Common myeloid progenitor, CD34-positive (primary cell): Measurements from ENCODE around the gene PKHD1.
A peak's percentile ranks its signal among the peaks of the same experiment; 100 is the strongest.

Experiments
- CTCF ChIA-PET: fragments of 350-600 bp; sonication (Branson Sonifier 250); formaldehyde crosslinking; loops from one replicate; lab custom pipeline; 2021; ENCODE audit warnings: antibody characterized with exemption; lab: Charles Lee
- POLR2A ChIA-PET: fragments of 350-600 bp; sonication (Branson Sonifier 250); formaldehyde crosslinking; loops from one replicate; lab custom pipeline; 2021; ENCODE audit warnings: antibody characterized with exemption; lab: Charles Lee
- DNase-seq, 3 donors: peaks; one replicate each; pipeline versions ENCODE4 v3.0.0 to v3.0.0-alpha.2; 2013
- H3K27ac ChIP-seq, 2 experiments: 1 replicate in 1 of 2; 2 replicates in 1 of 2; pipeline ENCODE4 v1.7.0; 2013; ENCODE audit warnings: inconsistent platforms in 2 of 2, low read length in 2 of 2, mild to moderate bottlenecking in 2 of 2, low read depth in 1 of 2, moderate library complexity in 1 of 2; ENCODE audit not compliant: severe bottlenecking in 2 of 2, insufficient read depth in 1 of 2, poor library complexity in 1 of 2
- H3K27me3 ChIP-seq, 5 experiments: replicated peaks in 2 of 5; 1 replicate in 3 of 5; 2 replicates in 2 of 5; pipeline versions ENCODE4 v1.6.1 to v1.7.0; 2013; ENCODE audit warnings: low read length in 4 of 5, mild to moderate bottlenecking in 2 of 5, moderate library complexity in 2 of 5, inconsistent platforms in 1 of 5; ENCODE audit not compliant: insufficient read depth in 5 of 5, control insufficient read depth in 4 of 5
- H3K36me3 ChIP-seq, 4 experiments: 1 replicate in 2 of 4; 2 replicates in 2 of 4; pipeline versions ENCODE4 v1.6.1 to v1.7.0; 2013; ENCODE audit warnings: low read length in 3 of 4, control low read depth in 1 of 4, mild to moderate bottlenecking in 1 of 4; ENCODE audit not compliant: control insufficient read depth in 4 of 4, insufficient read depth in 4 of 4
- H3K4me1 ChIP-seq, 4 experiments: 1 replicate in 3 of 4; 2 replicates in 1 of 4; pipeline versions ENCODE4 v1.6.1 to v1.7.1; 2013; ENCODE audit warnings: low read length in 3 of 4, mild to moderate bottlenecking in 3 of 4, control low read depth in 1 of 4, inconsistent platforms in 1 of 4, moderate library complexity in 1 of 4; ENCODE audit not compliant: control insufficient read depth in 4 of 4, insufficient read depth in 4 of 4; ENCODE audit errors: control extremely low read depth in 1 of 4
- H3K4me3 ChIP-seq, 7 experiments: 1 replicate in 4 of 7; 2 replicates in 3 of 7; pipeline versions ENCODE4 v1.5.1 to v1.7.0; 2013; ENCODE audit warnings: mild to moderate bottlenecking in 7 of 7, low read length in 6 of 7, moderate library complexity in 6 of 7, inconsistent platforms in 2 of 7, low read depth in 2 of 7, control low read depth in 1 of 7; ENCODE audit not compliant: insufficient read depth in 4 of 7, control insufficient read depth in 1 of 7; ENCODE audit errors: extremely low read depth in 1 of 7
- H3K9me3 ChIP-seq, 5 experiments: 1 replicate in 4 of 5; 2 replicates in 1 of 5; pipeline versions ENCODE4 v1.6.1 to v1.7.1; 2013; ENCODE audit warnings: low read length in 4 of 5, mild to moderate bottlenecking in 2 of 5, inconsistent platforms in 1 of 5, low read depth in 1 of 5, moderate library complexity in 1 of 5; ENCODE audit not compliant: control insufficient read depth in 4 of 5, insufficient read depth in 2 of 5; ENCODE audit errors: control extremely low read depth in 1 of 5
- WGBS: methylation state at CpG from one replicate; pipeline ENCODE4 v1.1.5; 2013; ENCODE audit not compliant: insufficient coverage; 5-methylcytosine and 5-hydroxymethylcytosine counted together

Gene PKHD1

GRCh38 chr6:51768087-51768486, 319.3 kb downstream of the PKHD1 start:
- ChIA-PET CTCF (no interaction called here), POLR2A (no interaction called here)
- no peak overlapping the region for H3K4me3 ChIP-seq
- no peak for DNase-seq
- H3K9me3 ChIP-seq = no peaks in the 10 kb centered on the region
- H3K4me1 ChIP-seq = no peaks in the 10 kb centered on the region
- H3K36me3 ChIP-seq = no peaks in the 10 kb centered on the region
- no peak overlapping the region for H3K27ac ChIP-seq
- H3K27me3 ChIP-seq = no peaks in the 10 kb centered on the region

- Histone ChIP-seq H3K27ac (no peak overlapping the region), H3K36me3 (no peaks in the 10 kb centered on the region), H3K9me3 (no peaks in the 10 kb centered on the region), H3K4me3 (no peak overlapping the region), H3K27me3 (no peaks in the 10 kb centered on the region), H3K4me1 (no peaks in the 10 kb centered on the region)
- ChIA-PET CTCF (no interaction called here), POLR2A (no interaction called here)
- 91% methylated on average over 1 of the region's 1 CpG for WGBS
- no peak for DNase-seq
These were observed 322.2 kb downstream of the PKHD1 start for GRCh38 chr6:51765230-51765629.

GRCh38 chr6:51753635-51754034, 333.8 kb downstream of the PKHD1 start:
- WGBS = 49% methylated on average over 6 of the region's 6 CpGs
- no peak overlapping the region for H3K4me3 ChIP-seq
- no peak overlapping the region for H3K27ac ChIP-seq
- ChIA-PET POLR2A (no interaction called here), CTCF (interaction anchor here (0.7 kb wide), 1 partner anchor 403 kb away, joined by 3 read pairs; no protein-coding TSS in a partner anchor)
- DNase-seq = peak in 2 of 3 donors; percentile 2 to 16
- H3K4me1 ChIP-seq = no peaks in the 10 kb centered on the region
- no peaks in the 10 kb centered on the region for H3K27me3 ChIP-seq
- no peaks in the 10 kb centered on the region for H3K9me3 ChIP-seq
- H3K36me3 ChIP-seq = no peaks in the 10 kb centered on the region

GRCh38 chr6:51743999-51744398, 343.4 kb downstream of the PKHD1 start:
- 100% methylated on average over 1 of the region's 2 CpGs for WGBS
- Histone ChIP-seq H3K4me1 (no peaks in the 10 kb centered on the region), H3K27ac (no peak overlapping the region), H3K9me3 (no peaks in the 10 kb centered on the region), H3K36me3 (no peaks in the 10 kb centered on the region), H3K27me3 (no peaks in the 10 kb centered on the region), H3K4me3 (no peak overlapping the region)
- ChIA-PET POLR2A (no interaction called here), CTCF (no interaction called here)
- no peak for DNase-seq

GRCh38 chr6:51740658-51741057, 346.8 kb downstream of the PKHD1 start:
- H3K4me3 ChIP-seq = no peak overlapping the region
- no peaks in the 10 kb centered on the region for H3K9me3 ChIP-seq
- WGBS = no CpG with 5 or more reads among the region's 2 CpGs
- no peaks in the 10 kb centered on the region for H3K4me1 ChIP-seq
- H3K27me3 ChIP-seq = peaks cover 0 to 2% (median 0%) of the 10 kb centered on the region in 5 experiments
- ChIA-PET POLR2A (no interaction called here), CTCF (no interaction called here)
- no peak overlapping the region for H3K27ac ChIP-seq
- no peaks in the 10 kb centered on the region for H3K36me3 ChIP-seq
- DNase-seq = no peak

GRCh38 chr6:51738614-51739013, 348.8 kb downstream of the PKHD1 start:
- H3K27me3 ChIP-seq = peaks cover 0 to 2% (median 0%) of the 10 kb centered on the region in 5 experiments
- CTCF ChIA-PET = no interaction called here
- POLR2A ChIA-PET = no interaction called here

GRCh38 chr6:51737580-51738360, 349.6 kb downstream of the PKHD1 start:
- Histone ChIP-seq H3K9me3 (no peaks in the 10 kb centered on the region), H3K36me3 (no peaks in the 10 kb centered on the region), H3K4me3 (no peak overlapping the region), H3K27ac (no peak overlapping the region), H3K27me3 (peaks cover 0 to 2% (median 0%) of the 10 kb centered on the region in 5 experiments), H3K4me1 (no peaks in the 10 kb centered on the region)
- ChIA-PET POLR2A (interaction anchor here (0.6 kb wide), 1 partner anchor 44 kb away, joined by 3 read pairs; no protein-coding TSS in a partner anchor), CTCF (no interaction called here)
- 100% methylated on average over 5 of the region's 6 CpGs for WGBS
- no peak for DNase-seq

More at GRCh38 chr6:51738614-51739013, 348.8 kb downstream of the PKHD1 start:
- Histone ChIP-seq H3K27ac (no peak overlapping the region), H3K4me3 (no peak overlapping the region), H3K36me3 (no peaks in the 10 kb centered on the region), H3K4me1 (no peaks in the 10 kb centered on the region), H3K9me3 (no peaks in the 10 kb centered on the region)
- no peak for DNase-seq
- no CpG with 5 or more reads among the region's 1 CpG for WGBS
